Measurements from ENCODE around the gene PPEF1. TPM values are rescaled to one million over a fixed set of nuclear protein-coding genes. Genes with fewer than 3 reads are reported as not detected.

Gene PPEF1
- under 1 TPM in 4 of 10 donors, not detected in 6; 0.26 to 0.93 (median 0.39) TPM for total RNA-seq
- under 1 TPM; 0.07 to 0.29 TPM for polyA plus RNA-seq
- long read RNA-seq, donor 1 = 0 reads
- long read RNA-seq, donor 2, partial matches to known transcripts = 1 of 1 reads
- long read RNA-seq, donor 2, other reads (novel, unspliced or antisense) = 0 of 1 reads
- long read RNA-seq, donor 3 = 0 reads

DNA sequence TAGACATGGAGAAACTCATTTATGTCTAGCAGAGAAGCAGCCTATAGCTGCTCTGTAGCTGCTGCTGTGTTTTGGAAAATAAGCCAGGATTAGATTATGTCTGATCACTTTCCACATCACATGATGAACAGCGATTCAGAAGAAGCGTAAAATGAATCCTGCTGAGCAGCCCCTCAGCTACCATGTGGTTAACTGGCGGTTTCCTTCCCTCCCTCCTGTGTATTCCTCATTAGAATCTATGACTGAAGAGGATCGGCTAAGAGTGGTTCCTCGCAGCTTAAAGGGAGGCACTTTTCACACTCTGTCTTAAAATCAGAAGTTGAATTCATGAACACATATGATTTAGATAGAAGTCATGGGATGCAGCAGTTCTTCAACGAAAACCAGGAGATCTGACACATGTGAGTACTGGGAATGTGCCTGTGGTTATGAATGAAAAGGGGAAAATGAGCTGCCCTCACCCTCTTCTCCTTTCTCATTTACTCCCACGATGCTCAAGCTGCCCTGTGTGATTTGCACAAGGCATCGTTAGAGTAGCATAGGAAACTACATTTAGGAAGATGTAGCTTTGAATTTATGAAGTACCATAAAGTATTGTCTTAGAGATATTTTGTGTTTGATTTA is at the start of gene PPEF1:
Gene PPEF1 (plus strand): TSS at position 220 of the 624 bp plus-strand sequence. CDS start 136 bp downstream, at position 356.
- 57 to 59% methylated on average over 8 of the region's 8 CpGs for WGBS, 2 donors
- ATAC-seq (no peak), DNase-seq (no peak)
- Histone ChIP-seq H3K9me3 (peaks cover 0 to 12% (median 0%) of the 10 kb centered on the region in 11 donors), H3K4me1 (no peaks in the 10 kb centered on the region), H3K4me3 (no peak within 1 kb of the TSS), H3K27ac (no peak within 1 kb of the TSS), H3K36me3 (no peaks in the 10 kb centered on the region), H3K27me3 (peaks cover 0 to 13% (median 0%) of the 10 kb centered on the region in 7 donors)
- TF ChIP-seq, protein P1, sequence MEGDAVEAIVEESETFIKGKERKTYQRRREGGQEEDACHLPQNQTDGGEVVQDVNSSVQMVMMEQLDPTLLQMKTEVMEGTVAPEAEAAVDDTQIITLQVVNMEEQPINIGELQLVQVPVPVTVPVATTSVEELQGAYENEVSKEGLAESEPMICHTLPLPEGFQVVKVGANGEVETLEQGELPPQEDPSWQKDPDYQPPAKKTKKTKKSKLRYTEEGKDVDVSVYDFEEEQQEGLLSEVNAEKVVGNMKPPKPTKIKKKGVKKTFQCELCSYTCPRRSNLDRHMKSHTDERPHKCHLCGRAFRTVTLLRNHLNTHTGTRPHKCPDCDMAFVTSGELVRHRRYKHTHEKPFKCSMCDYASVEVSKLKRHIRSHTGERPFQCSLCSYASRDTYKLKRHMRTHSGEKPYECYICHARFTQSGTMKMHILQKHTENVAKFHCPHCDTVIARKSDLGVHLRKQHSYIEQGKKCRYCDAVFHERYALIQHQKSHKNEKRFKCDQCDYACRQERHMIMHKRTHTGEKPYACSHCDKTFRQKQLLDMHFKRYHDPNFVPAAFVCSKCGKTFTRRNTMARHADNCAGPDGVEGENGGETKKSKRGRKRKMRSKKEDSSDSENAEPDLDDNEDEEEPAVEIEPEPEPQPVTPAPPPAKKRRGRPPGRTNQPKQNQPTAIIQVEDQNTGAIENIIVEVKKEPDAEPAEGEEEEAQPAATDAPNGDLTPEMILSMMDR (IDR thresholded peaks at IDR 0.05) = no peak
- intact Hi-C loops (cut with DNase I) = no loop called here

DNA sequence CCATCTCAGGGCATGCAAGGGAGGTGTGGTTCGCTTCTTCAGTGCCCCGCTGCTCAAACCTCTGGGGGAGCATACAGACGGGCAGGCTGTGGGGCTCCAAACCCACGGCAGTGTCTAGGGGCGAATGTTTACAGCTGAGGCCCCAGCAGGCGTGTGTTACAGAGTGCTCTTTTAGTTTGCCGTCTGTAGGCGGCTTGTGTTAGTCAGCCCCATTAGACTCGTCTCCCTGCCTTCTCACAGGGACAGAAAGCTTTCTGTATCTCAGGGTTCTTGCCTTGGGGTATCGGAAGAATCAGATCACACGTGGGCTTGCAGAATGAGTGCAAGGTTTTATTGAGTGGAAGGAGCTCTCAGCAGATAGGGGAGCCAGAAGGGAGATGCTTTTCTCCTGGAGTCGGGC is 46.2 kb upstream of the PPEF1 start:
- Histone ChIP-seq H3K9me3 (no peaks in the 10 kb centered on the region), H3K4me3 (no peak overlapping the region), H3K36me3 (no peaks in the 10 kb centered on the region), H3K27ac (no peak overlapping the region), H3K4me1 (no peaks in the 10 kb centered on the region), H3K27me3 (no peaks in the 10 kb centered on the region)
- DNase-seq (no peak), ATAC-seq (no peak)
- WGBS, 2 donors = 86 to 90% methylated on average over 12 of the region's 12 CpGs
- intact Hi-C loops (cut with DNase I) = no loop called here
- TF ChIP-seq, protein P1 (IDR thresholded peaks at IDR 0.05) = no peak

DNA sequence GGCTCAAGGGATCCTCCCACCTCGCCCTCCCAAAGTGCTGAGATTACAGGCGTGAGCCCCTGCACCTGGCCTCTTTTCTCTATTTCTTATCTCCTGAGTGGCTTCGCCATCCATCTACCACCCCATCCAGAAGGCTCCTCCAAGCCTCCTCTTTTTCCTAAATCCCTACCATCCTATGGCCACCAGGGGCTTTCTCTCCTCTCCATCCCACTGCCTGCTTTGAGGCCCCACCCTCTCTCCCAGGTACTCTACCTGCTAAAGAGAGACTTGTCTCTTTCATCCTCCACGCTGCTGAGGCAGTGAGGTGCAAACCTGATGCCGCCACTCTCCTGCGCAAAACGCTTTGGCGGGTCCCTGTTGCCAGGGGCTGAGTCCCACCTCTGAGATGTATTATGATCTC is 42.5 kb upstream of the PPEF1 start:
- 85 to 88% methylated on average over 8 of the region's 8 CpGs for WGBS, 2 donors
- no peak overlapping the region for H3K27ac ChIP-seq
- no peak for ATAC-seq
- no peak overlapping the region for H3K4me3 ChIP-seq
- no peak for DNase-seq
- no peaks in the 10 kb centered on the region for H3K9me3 ChIP-seq
- intact Hi-C loops (cut with DNase I) = no loop called here
- H3K27me3 ChIP-seq = no peaks in the 10 kb centered on the region
- no peaks in the 10 kb centered on the region for H3K4me1 ChIP-seq
- H3K36me3 ChIP-seq = no peaks in the 10 kb centered on the region
- TF ChIP-seq, protein P1 (IDR thresholded peaks at IDR 0.05) = no peak

GRCh38 chrX:18666614-18667013 is 40.8 kb upstream of the PPEF1 start:
- no peaks in the 10 kb centered on the region for H3K4me1 ChIP-seq
- no peak for DNase-seq

More at GRCh38 chrX:18666614-18667013, 40.8 kb upstream of the PPEF1 start:
- H3K27ac ChIP-seq = no peak overlapping the region
- no peak overlapping the region for H3K4me3 ChIP-seq
- no peaks in the 10 kb centered on the region for H3K36me3 ChIP-seq
- TF ChIP-seq, protein P1 (IDR thresholded peaks at IDR 0.05) = no peak
- WGBS, 2 donors = 86 to 88% methylated on average over 15 of the region's 15 CpGs
- no peak for ATAC-seq
- H3K27me3 ChIP-seq = no peaks in the 10 kb centered on the region
- intact Hi-C loops (cut with DNase I) = no loop called here
- H3K9me3 ChIP-seq = no peaks in the 10 kb centered on the region
